ENCODE measurements around the gene FCRL6. TPM values are rescaled to one million over a fixed set of nuclear protein-coding genes. Genes with fewer than 3 reads are reported as not detected.

FCRL6 gene
- polyA plus RNA-seq, 1 donor (not counting 4 experiments of a cell fraction or from before 2014, with no cell fraction given) = not detected

- dilution Hi-C loops (cut with MboI; ENCODE audit: extremely low pct_ligation_motif_present, low sequenced_read_pairs) = no loop called here
- Histone ChIP-seq H3K9ac (ENCODE audit: control insufficient read depth, extremely low read depth, insufficient read depth, low read length) (no peak overlapping the region), H3K27me3 (ENCODE audit: control insufficient read depth, extremely low read depth, insufficient read depth, low read length) (no peaks in the 10 kb centered on the region), H3K9me3 (ENCODE audit: control insufficient read depth, low read depth, low read length) (no peaks in the 10 kb centered on the region), H3K4me1 (ENCODE audit: control insufficient read depth, extremely low read depth, insufficient read depth, low read length) (peaks cover 23% of the 10 kb centered on the region), H3K4me3 (ENCODE audit: control insufficient read depth in 2 of 3, extremely low read depth in 1 of 3, insufficient read depth in 2 of 3, low read depth in 1 of 3, low read length in 3 of 3) (no peak overlapping the region), H4K20me1 (ENCODE audit: control insufficient read depth, extremely low read depth, insufficient read depth, low read length) (no peaks in the 10 kb centered on the region), H3K9me1 (ENCODE audit: control insufficient read depth, extremely low read depth, insufficient read depth, low read length) (no peaks in the 10 kb centered on the region), H3K79me2 (ENCODE audit: control insufficient read depth, insufficient read depth, low read length) (no peaks in the 10 kb centered on the region), H3K27ac (ENCODE audit: control insufficient read depth, insufficient read depth, low read length) (no peak overlapping the region), H3K4me2 (ENCODE audit: control insufficient read depth, extremely low read depth, insufficient read depth, low read depth, low read length) (no peak overlapping the region), H2AFZ (ENCODE audit: control insufficient read depth, low read length) (no peak overlapping the region), H3K36me3 (ENCODE audit: control insufficient read depth in 2 of 2, extremely low read depth in 1 of 2, insufficient read depth in 2 of 2, low read length in 2 of 2) (no peaks in the 10 kb centered on the region)
- TF ChIP-seq EZH2 (IDR thresholded peaks at IDR 0.05; ENCODE audit: low read length) = no peak
- TF ChIP-seq, protein P1, sequence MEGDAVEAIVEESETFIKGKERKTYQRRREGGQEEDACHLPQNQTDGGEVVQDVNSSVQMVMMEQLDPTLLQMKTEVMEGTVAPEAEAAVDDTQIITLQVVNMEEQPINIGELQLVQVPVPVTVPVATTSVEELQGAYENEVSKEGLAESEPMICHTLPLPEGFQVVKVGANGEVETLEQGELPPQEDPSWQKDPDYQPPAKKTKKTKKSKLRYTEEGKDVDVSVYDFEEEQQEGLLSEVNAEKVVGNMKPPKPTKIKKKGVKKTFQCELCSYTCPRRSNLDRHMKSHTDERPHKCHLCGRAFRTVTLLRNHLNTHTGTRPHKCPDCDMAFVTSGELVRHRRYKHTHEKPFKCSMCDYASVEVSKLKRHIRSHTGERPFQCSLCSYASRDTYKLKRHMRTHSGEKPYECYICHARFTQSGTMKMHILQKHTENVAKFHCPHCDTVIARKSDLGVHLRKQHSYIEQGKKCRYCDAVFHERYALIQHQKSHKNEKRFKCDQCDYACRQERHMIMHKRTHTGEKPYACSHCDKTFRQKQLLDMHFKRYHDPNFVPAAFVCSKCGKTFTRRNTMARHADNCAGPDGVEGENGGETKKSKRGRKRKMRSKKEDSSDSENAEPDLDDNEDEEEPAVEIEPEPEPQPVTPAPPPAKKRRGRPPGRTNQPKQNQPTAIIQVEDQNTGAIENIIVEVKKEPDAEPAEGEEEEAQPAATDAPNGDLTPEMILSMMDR (optimal IDR thresholded peaks at IDR 0.05 in 1 of 3, IDR thresholded peaks at IDR 0.05 in 1 of 3, conservative IDR thresholded peaks at IDR 0.05 in 1 of 3; ENCODE audit: extremely low read depth in 1 of 3, insufficient read depth in 2 of 3, low read length in 3 of 3) = no peak
- DNase-seq (ENCODE audit: low read depth, low spot score) (no peak), FAIRE-seq (no peak)
These were observed 46.2 kb downstream of the FCRL6 start for GRCh38 chr1:159848326-159848725.

GRCh38 chr1:159849626-159850366 is 47.6 kb downstream of the FCRL6 start:
- Histone ChIP-seq H3K9me3 (ENCODE audit: control insufficient read depth, low read depth, low read length) (no peaks in the 10 kb centered on the region), H3K27ac (ENCODE audit: control insufficient read depth, insufficient read depth, low read length) (peak overlapping the region; percentile 54), H3K9me1 (ENCODE audit: control insufficient read depth, extremely low read depth, insufficient read depth, low read length) (no peaks in the 10 kb centered on the region), H2AFZ (ENCODE audit: control insufficient read depth, low read length) (peak overlapping the region; percentile 85), H3K4me2 (ENCODE audit: control insufficient read depth, extremely low read depth, insufficient read depth, low read depth, low read length) (peak overlapping the region; percentile 77), H3K4me3 (ENCODE audit: control insufficient read depth in 2 of 3, extremely low read depth in 1 of 3, insufficient read depth in 2 of 3, low read depth in 1 of 3, low read length in 3 of 3) (peak overlapping the region in 1 of 3 experiments; percentile 34), H3K79me2 (ENCODE audit: control insufficient read depth, insufficient read depth, low read length) (no peaks in the 10 kb centered on the region), H3K36me3 (ENCODE audit: control insufficient read depth in 2 of 2, extremely low read depth in 1 of 2, insufficient read depth in 2 of 2, low read length in 2 of 2) (no peaks in the 10 kb centered on the region), H3K4me1 (ENCODE audit: control insufficient read depth, extremely low read depth, insufficient read depth, low read length) (peaks cover 27% of the 10 kb centered on the region), H4K20me1 (ENCODE audit: control insufficient read depth, extremely low read depth, insufficient read depth, low read length) (no peaks in the 10 kb centered on the region), H3K9ac (ENCODE audit: control insufficient read depth, extremely low read depth, insufficient read depth, low read length) (no peak overlapping the region), H3K27me3 (ENCODE audit: control insufficient read depth, extremely low read depth, insufficient read depth, low read length) (no peaks in the 10 kb centered on the region)
- dilution Hi-C loops (cut with MboI; ENCODE audit: extremely low pct_ligation_motif_present, low sequenced_read_pairs) = no loop called here
- DNase-seq (ENCODE audit: low read depth, low spot score) (no peak), FAIRE-seq (peak; percentile 88)
- TF ChIP-seq, protein P1 (optimal IDR thresholded peaks at IDR 0.05 in 1 of 3, IDR thresholded peaks at IDR 0.05 in 1 of 3, conservative IDR thresholded peaks at IDR 0.05 in 1 of 3; ENCODE audit: extremely low read depth in 1 of 3, insufficient read depth in 2 of 3, low read length in 3 of 3) = no peak
- no peak for TF ChIP-seq EZH2 (IDR thresholded peaks at IDR 0.05; ENCODE audit: low read length)
